HepG2 (cell line): ENCODE data around the gene TRA2B.

Source experiments
- CTCF ChIP-seq: sonication (generic); formaldehyde crosslinking; IDR thresholded peaks from 2 replicates; pipeline ENCODE4 v1.5.0; 2020; ENCODE audit warnings: mild to moderate bottlenecking, missing genetic modification reagents, moderate library complexity
- JUN ChIP-seq: sonication (generic); formaldehyde crosslinking; IDR thresholded peaks from 2 replicates; pipeline ENCODE4 v1.4.0; 2020; ENCODE audit warnings: mild to moderate bottlenecking, missing genetic modification reagents
- KDM1A ChIP-seq: IDR thresholded peaks from 2 replicates; pipeline ENCODE4 v1.6.1; 2016; ENCODE audit warnings: missing compliant biosample characterization
- MXI1 ChIP-seq: IDR thresholded peaks from 3 replicates; pipeline ENCODE4 v1.6.1; 2012; ENCODE audit warnings: low read depth, low read length, inconsistent platforms, borderline replicate concordance
- NFYB ChIP-seq: sonication (generic); formaldehyde crosslinking; IDR thresholded peaks from 2 replicates; pipeline ENCODE4 v1.4.0; 2020; ENCODE audit warnings: missing genetic modification reagents
- TBL1XR1 ChIP-seq: fragments of 150-350 bp; IDR thresholded peaks from 2 replicates; pipeline ENCODE4 v1.6.1; 2014; ENCODE audit warnings: borderline replicate concordance, low read length; ENCODE audit not compliant: partially characterized antibody
- TBX2 ChIP-seq: sonication (generic); formaldehyde crosslinking; IDR thresholded peaks from 2 replicates; pipeline ENCODE4 v1.5.0; 2020; ENCODE audit warnings: missing genetic modification reagents, mild to moderate bottlenecking, borderline replicate concordance
- TOPORS ChIP-seq: sonication (generic); formaldehyde crosslinking; IDR thresholded peaks from 2 replicates; pipeline ENCODE4 v1.8.0; 2023; ENCODE audit warnings: mild to moderate bottlenecking, missing genetic modification reagents
- ZNF501 ChIP-seq: sonication (generic); formaldehyde crosslinking; IDR thresholded peaks from 2 replicates; pipeline ENCODE4 v1.5.1; 2020; ENCODE audit warnings: mild to moderate bottlenecking, moderate library complexity, missing genetic modification reagents

- TF ChIP-seq TBL1XR1 = no peak
- TF ChIP-seq JUN (CRISPR knock-in tag) = no peak
- TF ChIP-seq MXI1 = no peak
- no peak for TF ChIP-seq TOPORS (CRISPR knock-in tag)
- no peak for TF ChIP-seq ZNF501 (CRISPR knock-in tag)
- TF ChIP-seq NFYB = no peak
- TF ChIP-seq TBX2 (CRISPR knock-in tag) = no peak
- peak; percentile 34; the same call in 1 of the 2 replicates for TF ChIP-seq CTCF (CRISPR knock-in tag)
- TF ChIP-seq KDM1A (CRISPR knock-in tag) = no peak
Observed at GRCh38 chr3:185968168-185968567, 30.4 kb upstream of the TRA2B start.
